ENCODE data around the gene YEATS2.
A peak's percentile ranks its signal among the peaks of the same experiment; 100 is the strongest.

YEATS2 gene

GRCh38 chr3:183825456-183826161, 128.0 kb downstream of the YEATS2 start, which contains the start of gene MAP6D1 (continued):
- TF ChIP-seq, protein P1, sequence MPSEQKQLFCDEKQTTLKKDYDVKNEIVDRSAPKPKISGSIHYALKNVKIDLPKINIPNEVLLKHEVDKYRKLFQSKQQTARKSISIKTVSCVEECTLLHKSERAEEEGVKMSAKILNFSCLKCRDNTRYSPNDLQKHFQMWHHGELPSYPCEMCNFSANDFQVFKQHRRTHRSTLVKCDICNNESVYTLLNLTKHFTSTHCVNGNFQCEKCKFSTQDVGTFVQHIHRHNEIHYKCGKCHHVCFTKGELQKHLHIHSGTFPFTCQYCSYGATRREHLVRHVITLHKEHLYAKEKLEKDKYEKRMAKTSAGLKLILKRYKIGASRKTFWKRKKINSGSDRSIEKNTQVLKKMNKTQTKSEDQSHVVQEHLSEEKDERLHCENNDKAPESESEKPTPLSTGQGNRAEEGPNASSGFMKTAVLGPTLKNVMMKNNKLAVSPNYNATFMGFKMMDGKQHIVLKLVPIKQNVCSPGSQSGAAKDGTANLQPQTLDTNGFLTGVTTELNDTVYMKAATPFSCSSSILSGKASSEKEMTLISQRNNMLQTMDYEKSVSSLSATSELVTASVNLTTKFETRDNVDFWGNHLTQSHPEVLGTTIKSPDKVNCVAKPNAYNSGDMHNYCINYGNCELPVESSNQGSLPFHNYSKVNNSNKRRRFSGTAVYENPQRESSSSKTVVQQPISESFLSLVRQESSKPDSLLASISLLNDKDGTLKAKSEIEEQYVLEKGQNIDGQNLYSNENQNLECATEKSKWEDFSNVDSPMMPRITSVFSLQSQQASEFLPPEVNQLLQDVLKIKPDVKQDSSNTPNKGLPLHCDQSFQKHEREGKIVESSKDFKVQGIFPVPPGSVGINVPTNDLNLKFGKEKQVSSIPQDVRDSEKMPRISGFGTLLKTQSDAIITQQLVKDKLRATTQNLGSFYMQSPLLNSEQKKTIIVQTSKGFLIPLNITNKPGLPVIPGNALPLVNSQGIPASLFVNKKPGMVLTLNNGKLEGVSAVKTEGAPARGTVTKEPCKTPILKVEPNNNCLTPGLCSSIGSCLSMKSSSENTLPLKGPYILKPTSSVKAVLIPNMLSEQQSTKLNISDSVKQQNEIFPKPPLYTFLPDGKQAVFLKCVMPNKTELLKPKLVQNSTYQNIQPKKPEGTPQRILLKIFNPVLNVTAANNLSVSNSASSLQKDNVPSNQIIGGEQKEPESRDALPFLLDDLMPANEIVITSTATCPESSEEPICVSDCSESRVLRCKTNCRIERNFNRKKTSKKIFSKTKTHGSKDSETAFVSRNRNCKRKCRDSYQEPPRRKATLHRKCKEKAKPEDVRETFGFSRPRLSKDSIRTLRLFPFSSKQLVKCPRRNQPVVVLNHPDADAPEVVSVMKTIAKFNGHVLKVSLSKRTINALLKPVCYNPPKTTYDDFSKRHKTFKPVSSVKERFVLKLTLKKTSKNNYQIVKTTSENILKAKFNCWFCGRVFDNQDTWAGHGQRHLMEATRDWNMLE (tag by site-specific recombination; conservative IDR thresholded peaks at IDR 0.05; ENCODE audit: low read depth) = no peak
- TF ChIP-seq, protein P2, sequence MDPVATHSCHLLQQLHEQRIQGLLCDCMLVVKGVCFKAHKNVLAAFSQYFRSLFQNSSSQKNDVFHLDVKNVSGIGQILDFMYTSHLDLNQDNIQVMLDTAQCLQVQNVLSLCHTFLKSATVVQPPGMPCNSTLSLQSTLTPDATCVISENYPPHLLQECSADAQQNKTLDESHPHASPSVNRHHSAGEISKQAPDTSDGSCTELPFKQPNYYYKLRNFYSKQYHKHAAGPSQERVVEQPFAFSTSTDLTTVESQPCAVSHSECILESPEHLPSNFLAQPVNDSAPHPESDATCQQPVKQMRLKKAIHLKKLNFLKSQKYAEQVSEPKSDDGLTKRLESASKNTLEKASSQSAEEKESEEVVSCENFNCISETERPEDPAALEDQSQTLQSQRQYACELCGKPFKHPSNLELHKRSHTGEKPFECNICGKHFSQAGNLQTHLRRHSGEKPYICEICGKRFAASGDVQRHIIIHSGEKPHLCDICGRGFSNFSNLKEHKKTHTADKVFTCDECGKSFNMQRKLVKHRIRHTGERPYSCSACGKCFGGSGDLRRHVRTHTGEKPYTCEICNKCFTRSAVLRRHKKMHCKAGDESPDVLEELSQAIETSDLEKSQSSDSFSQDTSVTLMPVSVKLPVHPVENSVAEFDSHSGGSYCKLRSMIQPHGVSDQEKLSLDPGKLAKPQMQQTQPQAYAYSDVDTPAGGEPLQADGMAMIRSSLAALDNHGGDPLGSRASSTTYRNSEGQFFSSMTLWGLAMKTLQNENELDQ (tag by site-specific recombination; IDR thresholded peaks at IDR 0.05; ENCODE audit: low read depth) = no peak
- TF ChIP-seq SP7 (tag by site-specific recombination; IDR thresholded peaks at IDR 0.05) = 0 out of 2 replicates have a peak, but pooled peaks have one; percentile 44
- TF ChIP-seq ZIC2 (tag by site-specific recombination; IDR thresholded peaks at IDR 0.05) = peak; percentile 47
- no peak for TF ChIP-seq ZNF596 (tag by site-specific recombination; IDR thresholded peaks at IDR 0.05)
- no peak for TF ChIP-seq ZNF513 (tag by site-specific recombination; IDR thresholded peaks at IDR 0.05)
- no peak for TF ChIP-seq ZNF488 (tag by site-specific recombination; IDR thresholded peaks at IDR 0.05)
- TF ChIP-seq IKZF3 (tag by site-specific recombination; IDR thresholded peaks at IDR 0.05) = no peak
- no peak for TF ChIP-seq ZNF16 (tag by site-specific recombination; IDR thresholded peaks at IDR 0.05; ENCODE audit: low read depth)
- no peak for TF ChIP-seq ZNF37A (tag by site-specific recombination; IDR thresholded peaks at IDR 0.05)
- TF ChIP-seq MEIS1 (CRISPR knock-in tag; IDR thresholded peaks at IDR 0.05; ENCODE audit: borderline replicate concordance) = no peak
- TF ChIP-seq, protein P3, sequence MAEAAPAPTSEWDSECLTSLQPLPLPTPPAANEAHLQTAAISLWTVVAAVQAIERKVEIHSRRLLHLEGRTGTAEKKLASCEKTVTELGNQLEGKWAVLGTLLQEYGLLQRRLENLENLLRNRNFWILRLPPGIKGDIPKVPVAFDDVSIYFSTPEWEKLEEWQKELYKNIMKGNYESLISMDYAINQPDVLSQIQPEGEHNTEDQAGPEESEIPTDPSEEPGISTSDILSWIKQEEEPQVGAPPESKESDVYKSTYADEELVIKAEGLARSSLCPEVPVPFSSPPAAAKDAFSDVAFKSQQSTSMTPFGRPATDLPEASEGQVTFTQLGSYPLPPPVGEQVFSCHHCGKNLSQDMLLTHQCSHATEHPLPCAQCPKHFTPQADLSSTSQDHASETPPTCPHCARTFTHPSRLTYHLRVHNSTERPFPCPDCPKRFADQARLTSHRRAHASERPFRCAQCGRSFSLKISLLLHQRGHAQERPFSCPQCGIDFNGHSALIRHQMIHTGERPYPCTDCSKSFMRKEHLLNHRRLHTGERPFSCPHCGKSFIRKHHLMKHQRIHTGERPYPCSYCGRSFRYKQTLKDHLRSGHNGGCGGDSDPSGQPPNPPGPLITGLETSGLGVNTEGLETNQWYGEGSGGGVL (tag by site-specific recombination; IDR thresholded peaks at IDR 0.05) = no peak
- no peak for TF ChIP-seq ZSCAN23 (tag by site-specific recombination; IDR thresholded peaks at IDR 0.05)
- no peak for TF ChIP-seq ZNF239 (tag by site-specific recombination; IDR thresholded peaks at IDR 0.05)
- TF ChIP-seq GLI2 (tag by site-specific recombination; IDR thresholded peaks at IDR 0.05; ENCODE audit: borderline replicate concordance, low read depth) = no peak
- TF ChIP-seq ZNF324 (tag by site-specific recombination; IDR thresholded peaks at IDR 0.05) = 0 out of 2 replicates have a peak, but pooled peaks have one; percentile 20
- TF ChIP-seq ZNF621 (tag by site-specific recombination; IDR thresholded peaks at IDR 0.05) = no peak
- TF ChIP-seq ZNF266 (tag by site-specific recombination; IDR thresholded peaks at IDR 0.05; ENCODE audit: low read depth) = no peak
- TF ChIP-seq ZNF335 (tag by site-specific recombination; conservative IDR thresholded peaks at IDR 0.05) = peak; percentile 83
- TF ChIP-seq YY2 (tag by site-specific recombination; IDR thresholded peaks at IDR 0.05) = no peak
- peak; percentile 13; the same call in 1 of the 2 replicates for TF ChIP-seq SP2 (tag by site-specific recombination; IDR thresholded peaks at IDR 0.05)
- TF ChIP-seq REPIN1 (tag by site-specific recombination; IDR thresholded peaks at IDR 0.05; ENCODE audit: low read depth) = no peak
- TF ChIP-seq PRDM4 (tag by site-specific recombination; IDR thresholded peaks at IDR 0.05) = peak; percentile 61; the same call in 1 of the 2 replicates
- TF ChIP-seq ZNF76 (tag by site-specific recombination; IDR thresholded peaks at IDR 0.05; ENCODE audit: borderline replicate concordance, low read depth) = no peak
- TF ChIP-seq ZNF785 (tag by site-specific recombination; IDR thresholded peaks at IDR 0.05) = no peak
- no peak for TF ChIP-seq ZNF768 (tag by site-specific recombination; IDR thresholded peaks at IDR 0.05)
